Measurements from ENCODE around the gene GALNT5.

GRCh38 chr2:157245846-157246764 lies 11.4 kb upstream of the GALNT5 start:
- TF ChIP-seq ELK4 (IDR thresholded peaks at IDR 0.05; ENCODE audit: borderline replicate concordance, low read depth, low read length) (no peak), TCF7L2 (IDR thresholded peaks at IDR 0.05; ENCODE audit: borderline replicate concordance, low read depth, low read length) (no peak), ZEB2 (tag by site-specific recombination; IDR thresholded peaks at IDR 0.05) (no peak), ZNF776 (tag by site-specific recombination; IDR thresholded peaks at IDR 0.05; ENCODE audit: borderline replicate concordance) (no peak), ZNF639 (tag by site-specific recombination; IDR thresholded peaks at IDR 0.05) (no peak), SP2 (tag by site-specific recombination; IDR thresholded peaks at IDR 0.05) (no peak), ZNF544 (tag by site-specific recombination; IDR thresholded peaks at IDR 0.05) (no peak), CTCF (tag by site-specific recombination; IDR thresholded peaks at IDR 0.05) (no peak), ZNF140 (tag by site-specific recombination; IDR thresholded peaks at IDR 0.05) (no peak), PBX3 (CRISPR knock-in tag; IDR thresholded peaks at IDR 0.05) (no peak)
- TF ChIP-seq, protein P1, sequence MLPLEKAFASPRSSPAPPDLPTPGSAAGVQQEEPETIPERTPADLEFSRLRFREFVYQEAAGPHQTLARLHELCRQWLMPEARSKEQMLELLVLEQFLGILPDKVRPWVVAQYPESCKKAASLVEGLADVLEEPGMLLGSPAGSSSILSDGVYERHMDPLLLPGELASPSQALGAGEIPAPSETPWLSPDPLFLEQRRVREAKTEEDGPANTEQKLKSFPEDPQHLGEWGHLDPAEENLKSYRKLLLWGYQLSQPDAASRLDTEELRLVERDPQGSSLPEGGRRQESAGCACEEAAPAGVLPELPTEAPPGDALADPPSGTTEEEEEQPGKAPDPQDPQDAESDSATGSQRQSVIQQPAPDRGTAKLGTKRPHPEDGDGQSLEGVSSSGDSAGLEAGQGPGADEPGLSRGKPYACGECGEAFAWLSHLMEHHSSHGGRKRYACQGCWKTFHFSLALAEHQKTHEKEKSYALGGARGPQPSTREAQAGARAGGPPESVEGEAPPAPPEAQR (tag by site-specific recombination; IDR thresholded peaks at IDR 0.05) = no peak

All from HEK293 (cell line).